ENCODE measurements around the gene REEP3.

The REEP3 gene

DNA sequence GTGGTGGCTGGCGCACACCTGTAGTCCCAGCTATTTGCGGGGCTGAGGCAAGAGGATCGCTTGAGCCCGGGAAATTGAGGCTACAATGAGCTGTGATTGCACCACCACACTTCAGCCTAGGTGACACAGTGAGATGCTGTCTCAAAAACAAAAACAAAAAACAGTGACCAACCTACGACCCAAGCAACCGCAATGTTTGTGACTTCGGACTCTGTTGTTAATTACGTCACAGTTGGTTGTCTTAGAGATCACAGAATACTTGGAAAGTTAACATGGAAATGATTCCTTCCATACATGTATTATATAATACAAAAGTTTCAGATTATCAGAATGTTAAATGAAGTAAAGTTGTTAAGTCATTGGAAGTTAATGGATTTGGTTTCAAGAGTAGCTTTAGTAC is 106.2 kb downstream of the REEP3 start:
- DNase-seq = no peak
- intact Hi-C loops (cut with DNase I) = loop anchor here (5.0 kb wide), 2 partner anchors 50 to 420 kb away; no protein-coding TSS in a partner anchor

GRCh38 chr10:63627881-63628296 is 106.7 kb downstream of the REEP3 start:
- intact Hi-C loops (cut with DNase I) = loop anchor here (2.0 to 5.0 kb wide), 4 partner anchors 51 to 421 kb away; no protein-coding TSS in a partner anchor
- DNase-seq = no peak

- intact Hi-C loops (cut with DNase I) = loop anchor here (2.0 to 5.0 kb wide), 4 partner anchors 51 to 421 kb away; no protein-coding TSS in a partner anchor
- DNase-seq = peak in 9 of 10 donors; percentile 26 to 87 (median 44)
Measured at GRCh38 chr10:63628526-63629362, 107.5 kb downstream of the REEP3 start.

DNA sequence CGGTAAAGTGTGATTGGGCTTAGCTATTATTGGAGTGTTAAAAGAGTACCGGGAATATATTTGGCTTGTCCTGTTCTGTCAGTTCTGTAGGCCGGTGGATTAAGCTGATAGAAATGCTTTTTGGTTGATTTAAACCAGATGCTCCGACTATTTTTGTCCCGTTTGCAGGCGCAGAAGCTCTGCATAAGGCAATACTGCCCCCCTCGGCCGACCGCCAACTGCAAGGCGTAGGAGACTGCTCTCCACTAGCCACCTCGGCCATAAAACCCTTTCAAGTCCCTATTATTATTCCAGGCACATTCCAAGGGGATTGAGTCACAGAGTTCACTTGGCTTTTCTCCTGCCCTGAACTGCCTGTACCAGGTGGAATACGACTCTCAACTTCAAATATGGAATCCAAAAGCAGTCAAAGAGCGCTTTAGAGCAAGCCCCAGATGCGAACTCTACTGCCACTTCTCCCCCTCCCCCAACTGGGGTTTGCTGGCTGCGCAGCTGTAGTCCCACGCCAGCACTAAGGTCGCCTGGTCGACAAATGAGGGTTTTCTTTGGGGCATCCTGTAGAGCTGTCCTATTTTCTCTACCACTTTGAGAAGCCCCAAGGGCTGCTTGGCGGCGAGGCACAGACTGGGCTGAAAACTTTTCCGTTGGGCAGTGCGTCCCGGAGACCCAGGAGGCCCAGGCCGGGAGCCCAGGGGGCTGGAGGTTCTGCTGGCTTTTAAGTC is 108.3 kb downstream of the REEP3 start:
- intact Hi-C loops (cut with DNase I) = loop anchor here (2.0 to 5.0 kb wide), 6 partner anchors 52 to 422 kb away; no protein-coding TSS in a partner anchor
- DNase-seq = peak; percentile 89 to 99 (median 94)

GRCh38 chr10:63630085-63630930 is 109.1 kb downstream of the REEP3 start:
- intact Hi-C loops (cut with DNase I) = loop anchor here (2.0 kb wide), 2 partner anchors 82 to 164 kb away; no protein-coding TSS in a partner anchor
- peak; percentile 53 to 96 (median 70) for DNase-seq

DNA sequence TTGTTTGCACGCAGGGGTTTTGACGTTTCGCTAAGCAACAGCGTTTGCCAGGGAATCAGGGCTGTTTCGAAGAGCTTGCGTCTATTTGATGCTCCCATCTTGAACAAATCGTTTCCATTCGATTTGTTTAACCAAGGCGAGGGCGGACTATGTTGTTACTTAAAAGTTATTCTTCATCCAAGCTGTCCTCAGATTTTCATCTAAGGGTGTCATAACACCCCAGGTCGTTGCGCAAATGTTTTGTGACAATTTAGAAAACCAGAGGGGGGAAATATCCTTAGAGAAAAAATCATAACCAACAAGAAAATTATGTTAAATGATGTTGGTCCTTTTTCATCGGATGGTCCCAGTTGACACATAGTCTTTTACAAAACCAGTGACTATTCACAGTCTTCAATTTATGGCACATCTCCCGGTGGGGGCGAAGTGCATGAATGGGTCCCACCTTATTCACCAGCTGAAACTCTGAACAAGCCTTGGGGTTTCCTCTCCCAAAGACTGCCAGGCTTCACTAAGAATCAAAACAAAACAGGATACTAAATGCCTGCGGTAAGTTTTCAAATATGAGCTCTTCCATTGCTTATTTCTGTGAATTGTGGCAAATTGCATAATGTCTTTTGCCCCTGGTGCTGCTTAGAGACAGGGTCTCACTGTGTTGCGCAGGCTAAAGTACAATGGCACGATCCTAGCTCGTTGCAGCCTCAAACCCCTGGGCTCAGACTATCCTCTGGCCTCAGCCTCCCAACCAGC is 109.9 kb downstream of the REEP3 start:
- intact Hi-C loops (cut with DNase I) = loop anchor here (2.0 kb wide), 2 partner anchors 82 to 164 kb away; no protein-coding TSS in a partner anchor
- DNase-seq = no peak

GRCh38 chr10:63631991-63632390 is 110.8 kb downstream of the REEP3 start:
- no peak for DNase-seq
- intact Hi-C loops (cut with DNase I) = loop anchor here (2.0 kb wide), 3 partner anchors 81 to 463 kb away; no protein-coding TSS in a partner anchor

GRCh38 chr10:63633677-63634487 is 112.7 kb downstream of the REEP3 start:
- DNase-seq = peak in 2 of 10 donors; percentile 21 to 27
- intact Hi-C loops (cut with DNase I) = loop anchor here (2.0 kb wide), 1 partner anchor 465 kb away; no protein-coding TSS in a partner anchor

DNA sequence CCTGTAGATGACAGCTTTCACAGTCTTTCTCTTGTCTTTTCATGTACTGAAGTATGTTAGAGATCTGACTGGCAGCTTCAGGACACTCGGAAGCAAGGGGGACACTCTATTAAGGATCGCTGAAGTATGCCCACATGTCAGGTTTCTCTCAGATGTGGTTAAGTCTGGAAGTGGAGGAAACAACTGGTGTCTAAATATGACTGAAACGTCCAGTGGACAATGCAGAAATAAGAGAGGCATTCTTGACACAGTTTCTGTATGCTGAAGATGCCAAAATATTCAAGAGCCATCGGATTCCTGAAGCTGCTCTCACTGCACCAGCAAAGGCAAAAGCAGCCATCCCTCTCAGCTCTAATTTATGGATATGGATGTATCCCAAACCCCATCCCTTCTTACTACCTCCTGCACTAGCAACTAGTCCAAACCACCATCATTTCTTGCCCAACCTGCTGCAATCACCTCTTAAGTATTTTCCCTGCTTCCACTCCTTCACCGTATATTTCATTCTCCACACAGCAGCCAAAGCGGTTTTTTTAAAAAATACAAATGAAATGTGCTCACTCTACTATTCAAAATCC is 113.4 kb downstream of the REEP3 start:
- intact Hi-C loops (cut with DNase I) = no loop called here
- no peak for DNase-seq

DNA sequence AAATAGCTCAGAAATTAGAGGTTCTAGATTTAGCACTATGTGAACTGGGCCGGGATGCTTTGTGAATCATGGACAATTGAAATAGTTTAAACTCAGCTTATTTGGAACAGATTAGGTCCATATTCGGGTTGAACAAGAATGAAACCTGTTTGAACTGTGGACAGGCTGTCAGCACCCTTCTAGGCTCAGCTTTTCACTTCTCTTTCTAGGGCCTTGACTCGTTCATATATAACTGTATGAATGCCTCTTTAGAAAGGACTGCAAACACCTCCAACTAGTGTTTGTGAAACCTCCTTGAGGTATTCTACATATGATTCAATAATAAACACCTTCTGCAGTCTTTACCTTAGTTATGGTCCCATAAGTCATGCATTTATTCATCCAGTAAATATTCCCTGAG is 115.6 kb downstream of the REEP3 start:
- no peak for DNase-seq
- intact Hi-C loops (cut with DNase I) = no loop called here

GRCh38 chr10:63637901-63638327 is 116.7 kb downstream of the REEP3 start:
- intact Hi-C loops (cut with DNase I) = no loop called here
- DNase-seq = no peak

- intact Hi-C loops (cut with DNase I) = no loop called here
Measured at GRCh38 chr10:63641366-63641765, 120.2 kb downstream of the REEP3 start.

GRCh38 chr10:63641799-63642198 is 120.6 kb downstream of the REEP3 start:
- intact Hi-C loops (cut with DNase I) = no loop called here
- no peak for DNase-seq

More at GRCh38 chr10:63641366-63641765, 120.2 kb downstream of the REEP3 start:
- DNase-seq = no peak

DNA sequence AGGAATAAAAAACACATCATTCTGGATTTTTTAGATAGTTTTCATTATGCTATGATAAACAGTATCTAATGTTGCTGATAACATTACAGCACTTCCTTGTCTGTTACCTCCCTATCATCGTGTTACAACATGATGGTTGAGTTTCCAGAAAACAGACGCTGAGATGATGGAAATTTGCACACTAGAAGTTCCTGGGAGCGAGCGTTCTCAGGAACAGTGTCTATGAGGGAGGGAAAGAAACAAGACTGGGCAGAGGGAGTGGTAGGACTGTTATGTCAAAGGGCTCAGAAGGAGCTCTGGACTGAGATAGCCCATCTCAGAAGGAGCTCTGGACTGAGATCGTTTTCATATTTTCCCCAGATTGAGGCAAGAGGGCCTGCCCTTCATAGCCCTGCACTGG is 121.6 kb downstream of the REEP3 start:
- intact Hi-C loops (cut with DNase I) = no loop called here
- DNase-seq = no peak

- intact Hi-C loops (cut with DNase I) = no loop called here
- DNase-seq = no peak
Measured at GRCh38 chr10:63644418-63645142, 123.4 kb downstream of the REEP3 start.

GRCh38 chr10:63645195-63645594 is 124.0 kb downstream of the REEP3 start:
- intact Hi-C loops (cut with DNase I) = no loop called here
- DNase-seq = no peak

DNA sequence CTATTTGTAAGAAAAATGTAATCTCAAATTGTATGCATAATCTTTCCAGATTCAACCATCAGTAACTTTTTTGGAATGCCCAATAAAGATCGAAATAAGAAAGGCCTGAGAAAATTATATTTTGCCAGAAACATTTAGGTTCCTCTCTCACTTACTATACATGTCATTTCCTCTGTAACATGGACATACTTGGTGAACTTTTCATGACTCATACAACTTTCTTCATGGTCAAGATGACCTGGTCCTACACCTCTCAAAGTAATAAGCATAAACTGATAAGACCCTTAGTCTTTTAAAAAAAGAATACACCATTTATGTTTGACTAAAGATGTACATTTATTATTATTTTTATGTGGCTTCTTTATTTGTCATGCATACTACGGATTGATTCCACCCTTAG is 125.3 kb downstream of the REEP3 start:
- DNase-seq = no peak
- intact Hi-C loops (cut with DNase I) = no loop called here
